Activated T-cell treated with anti-CD3 and anti-CD28 coated beads, Interleukin-2, amount 50 U/mL, for 48 hours (primary cell): Measurements from ENCODE around the gene PKIB.
"Not testable (repeated sequence)": the region's sequence is repeated elsewhere in the genome, so short reads cannot be mapped to it uniquely, and the experiment has no call there.

Source experiments
- DNase-seq, 2 experiments: peaks; one replicate each; pipeline ENCODE4 v3.0.0-alpha.2; 2020

The PKIB gene

GRCh38 chr6:122621638-122622037 lies 11.4 kb downstream of the PKIB start:
- no peak for DNase-seq

- DNase-seq, result no peak
Observed at GRCh38 chr6:122622479-122622878, 12.3 kb downstream of the PKIB start.

DNA sequence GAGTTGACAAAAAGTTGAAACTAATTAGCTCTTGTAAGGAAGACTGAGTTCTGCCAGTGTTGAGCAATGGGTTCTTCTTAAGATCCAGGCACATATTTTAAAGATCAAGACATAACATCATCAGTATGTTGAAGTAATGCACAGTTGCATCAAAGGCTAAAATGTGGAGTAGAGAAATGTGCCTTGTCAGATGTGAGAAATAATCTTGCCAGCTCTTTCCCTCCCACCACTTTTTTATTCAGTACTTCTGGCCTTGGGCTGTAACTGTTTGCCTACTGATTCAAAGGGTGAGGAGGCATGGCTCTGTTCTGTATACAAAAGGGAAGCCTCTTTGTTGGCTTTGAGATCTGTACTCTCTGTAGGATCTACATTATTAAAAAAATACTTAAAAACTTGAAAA lies 13.1 kb downstream of the PKIB start:
- DNase-seq, result no peak

- DNase-seq, result no peak
Observed at GRCh38 chr6:122624853-122625252, 14.6 kb downstream of the PKIB start.

GRCh38 chr6:122628714-122629113 lies 18.5 kb downstream of the PKIB start:
- no peak for DNase-seq

DNA sequence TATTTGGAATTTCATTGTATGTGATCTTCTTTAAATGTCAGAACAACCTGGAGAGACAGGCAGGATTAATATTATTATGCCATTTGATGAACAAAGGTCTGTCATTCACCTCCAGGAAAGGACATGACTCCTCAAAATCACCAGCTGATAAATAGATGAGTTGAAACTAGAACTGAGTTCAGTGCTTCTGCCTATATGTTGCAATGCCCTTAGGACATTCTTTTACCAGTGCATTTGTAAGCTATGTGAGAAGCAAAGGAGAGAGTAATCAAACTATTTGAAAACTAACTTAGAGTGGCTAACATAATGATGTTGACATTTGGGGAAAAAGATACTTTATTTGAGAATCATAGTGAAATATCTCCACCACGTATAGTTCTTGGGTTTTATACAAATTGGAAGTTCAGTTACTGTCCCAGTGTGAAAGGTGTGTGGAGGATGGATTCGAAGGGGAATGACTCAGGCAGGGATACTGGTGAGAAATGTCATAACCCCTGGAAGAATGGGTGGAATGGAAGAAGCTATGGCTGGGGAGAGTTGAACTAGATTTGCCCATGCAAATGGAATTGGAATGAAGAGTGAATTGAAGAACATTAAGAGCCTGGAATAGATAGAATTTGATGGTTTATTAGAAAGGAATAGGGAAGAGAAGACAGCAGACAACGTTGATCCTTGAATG lies 21.5 kb downstream of the PKIB start:
- no peak for DNase-seq

GRCh38 chr6:122640366-122640765 lies 30.2 kb downstream of the PKIB start:
- DNase-seq, result no peak

- no peak for DNase-seq
Observed at GRCh38 chr6:122641819-122642218, 31.6 kb downstream of the PKIB start.

- DNase-seq, result not testable (repeated sequence)
Observed at GRCh38 chr6:122642604-122643003, 32.4 kb downstream of the PKIB start.

- DNase-seq, result no peak
Observed at GRCh38 chr6:122645256-122645655, 35.1 kb downstream of the PKIB start.

- DNase-seq, result no peak
Observed at GRCh38 chr6:122647765-122648164, 37.6 kb downstream of the PKIB start.

DNA sequence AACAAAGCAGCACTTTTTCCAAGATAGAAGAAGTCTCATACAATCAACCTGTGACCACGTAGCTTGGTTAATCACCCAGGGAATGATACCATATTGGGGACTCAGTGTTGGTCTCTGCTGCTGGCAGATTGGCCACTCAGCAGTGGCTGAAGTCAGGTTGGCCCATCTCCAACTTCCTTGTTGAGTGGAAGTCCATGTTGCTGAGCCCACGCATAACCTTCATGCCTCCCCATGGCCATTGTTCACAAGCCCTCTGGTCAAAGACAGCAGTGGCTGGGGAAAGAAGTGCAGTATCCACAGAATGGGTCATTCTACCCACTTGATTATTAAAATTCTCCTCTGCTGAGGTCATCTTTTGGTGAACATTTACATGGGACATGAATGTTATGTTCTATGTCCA lies 38.5 kb downstream of the PKIB start:
- DNase-seq, result no peak

DNA sequence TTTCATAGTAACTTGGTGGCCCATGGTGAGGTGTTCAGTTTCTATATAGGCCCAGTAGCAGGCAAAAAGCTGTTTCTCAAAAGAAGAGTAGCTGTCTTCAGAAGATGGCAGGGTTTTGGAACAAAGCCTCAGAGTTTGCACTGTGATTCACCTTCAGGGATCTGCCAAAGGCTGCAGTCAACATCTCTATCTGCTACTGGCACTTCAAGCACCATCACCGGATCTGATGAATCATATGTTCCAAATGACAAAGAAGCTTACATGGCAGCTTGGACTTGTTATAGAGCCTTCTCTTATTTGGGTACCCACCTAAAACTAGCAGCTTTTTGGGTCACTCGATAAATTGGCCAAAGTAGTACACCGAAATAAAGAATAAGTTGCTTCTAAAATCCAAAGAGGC lies 39.5 kb downstream of the PKIB start:
- DNase-seq, result no peak

DNA sequence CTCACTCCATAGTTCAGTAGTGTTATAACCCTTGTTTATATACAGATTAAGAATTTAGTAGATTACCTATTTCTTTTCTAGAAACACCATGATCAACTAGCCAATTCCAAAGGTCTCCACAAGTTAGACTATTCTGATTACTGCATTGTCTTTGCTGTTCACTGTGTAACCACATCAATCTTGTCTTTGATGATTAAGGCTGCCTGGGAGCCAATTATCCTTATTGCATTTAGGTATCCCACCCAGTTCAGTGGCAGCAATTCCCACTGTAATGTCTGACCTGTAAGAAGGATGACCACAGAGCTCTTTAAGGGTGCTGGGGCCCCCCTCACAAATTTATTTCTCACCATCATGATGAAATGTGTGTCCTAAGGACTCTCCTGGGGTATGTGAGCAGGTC lies 40.2 kb downstream of the PKIB start:
- DNase-seq, result no peak

DNA sequence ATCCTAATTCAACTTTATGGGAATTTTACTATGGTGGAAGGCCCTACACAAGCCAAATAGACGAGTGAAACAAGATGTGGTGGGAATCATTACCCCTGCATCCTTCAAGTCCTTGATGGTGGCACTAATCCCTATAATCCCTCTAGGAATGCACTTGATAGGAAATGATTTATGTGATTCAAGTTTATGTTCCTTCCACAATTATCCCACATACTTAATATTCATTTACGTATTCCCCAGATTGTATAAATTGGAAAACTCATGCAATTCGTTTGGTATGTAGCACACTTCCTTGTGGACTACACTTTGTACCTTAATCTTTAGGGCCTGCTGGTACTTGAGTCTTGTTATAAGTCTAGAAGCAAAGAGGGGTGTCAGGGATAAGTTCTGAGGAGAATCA lies 40.8 kb downstream of the PKIB start:
- no peak for DNase-seq

DNA sequence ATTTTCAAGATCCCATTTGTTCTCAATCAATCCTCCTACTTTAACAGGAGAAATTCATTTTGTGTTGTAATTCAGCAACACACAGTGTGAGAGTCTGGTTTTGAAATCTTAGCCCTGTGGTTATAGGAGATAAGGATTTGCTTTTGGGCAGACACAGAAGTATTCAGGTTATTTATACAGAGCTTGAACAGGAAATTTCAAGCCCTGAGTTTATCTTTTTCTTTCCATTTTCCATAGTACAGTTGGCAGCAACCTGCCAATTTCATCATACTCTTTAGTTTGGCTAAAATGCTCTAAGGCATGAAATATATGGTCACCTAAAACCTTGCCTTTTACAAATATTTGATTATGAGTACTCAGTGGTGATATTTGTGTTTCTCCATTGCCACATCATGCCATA lies 41.4 kb downstream of the PKIB start:
- no peak for DNase-seq

DNA sequence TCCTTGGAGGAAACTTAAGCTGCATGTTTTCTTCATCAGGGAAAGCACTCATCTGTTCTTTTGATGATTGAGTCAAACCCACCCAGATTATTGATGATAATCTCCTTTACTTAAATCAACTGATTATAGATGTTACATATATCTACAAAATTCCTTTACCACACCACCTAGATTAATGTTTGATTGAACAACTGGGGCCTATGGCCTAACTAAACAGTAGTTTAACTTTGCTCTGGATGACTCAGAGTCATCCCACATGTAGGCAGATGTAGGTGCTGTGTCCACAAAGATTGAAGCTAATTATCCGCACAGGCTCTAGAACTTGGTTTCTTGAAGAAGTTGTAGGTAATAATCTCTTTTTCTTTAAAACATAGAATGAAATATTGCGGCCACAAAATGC lies 42.2 kb downstream of the PKIB start:
- no peak for DNase-seq

DNA sequence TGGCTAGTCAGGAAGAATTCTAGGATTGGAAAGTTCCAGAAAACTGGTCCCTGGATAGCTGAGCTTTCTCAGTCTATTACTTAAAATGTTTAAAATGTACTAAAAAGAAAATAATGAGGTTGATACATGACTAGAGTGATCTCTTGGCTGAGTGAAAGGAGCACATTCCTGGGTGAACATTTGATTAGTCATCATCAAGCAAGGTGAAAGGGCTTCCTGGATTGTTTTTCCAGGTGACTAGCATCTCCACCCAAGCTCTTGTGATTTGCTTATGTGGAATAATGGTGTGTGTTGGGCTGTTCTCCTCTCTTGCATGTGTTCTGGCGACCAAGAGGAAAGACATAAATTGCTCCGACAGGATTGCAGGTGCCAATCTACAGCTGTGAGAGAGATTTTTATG lies 42.9 kb downstream of the PKIB start:
- DNase-seq, result no peak

DNA sequence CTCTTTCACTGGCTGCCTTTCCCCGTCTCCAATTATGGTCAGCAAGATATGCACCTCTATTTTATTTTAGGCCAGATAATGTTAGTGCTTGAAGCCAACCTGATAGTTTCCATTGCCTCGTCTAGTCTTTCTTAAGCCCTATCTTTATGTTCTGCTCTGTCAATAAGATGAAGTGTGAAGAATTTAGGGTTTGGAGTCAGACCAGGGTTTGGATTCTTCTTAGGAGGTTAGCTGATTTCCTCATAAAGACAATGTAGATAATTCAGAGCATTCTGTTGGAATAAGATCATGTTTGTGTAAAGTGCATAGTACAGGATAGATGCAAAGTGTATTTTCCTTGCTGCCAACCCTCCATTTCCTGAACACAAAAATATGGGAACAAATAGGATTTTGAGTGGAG lies 43.8 kb downstream of the PKIB start:
- no peak for DNase-seq

GRCh38 chr6:122657601-122658000 lies 47.4 kb downstream of the PKIB start:
- DNase-seq, result no peak

DNA sequence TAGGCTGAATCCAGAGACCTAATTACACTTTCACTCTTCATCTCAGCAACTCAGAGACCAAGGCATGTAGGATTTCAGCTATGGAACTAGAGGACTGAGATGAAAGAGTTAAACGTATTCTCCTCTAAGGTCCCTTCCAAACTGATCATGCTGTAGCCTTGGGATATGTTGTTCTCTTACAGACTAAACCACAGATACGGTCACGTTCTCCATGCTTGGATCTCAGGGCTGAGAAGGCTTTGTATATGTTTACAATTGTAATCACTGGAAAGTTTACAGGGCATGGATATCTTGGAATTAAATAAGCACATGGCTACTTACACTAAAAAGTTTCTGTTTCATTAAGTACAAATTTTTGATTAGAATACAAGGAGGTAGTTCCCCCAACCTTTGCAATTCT lies 50.1 kb downstream of the PKIB start:
- no peak for DNase-seq

DNA sequence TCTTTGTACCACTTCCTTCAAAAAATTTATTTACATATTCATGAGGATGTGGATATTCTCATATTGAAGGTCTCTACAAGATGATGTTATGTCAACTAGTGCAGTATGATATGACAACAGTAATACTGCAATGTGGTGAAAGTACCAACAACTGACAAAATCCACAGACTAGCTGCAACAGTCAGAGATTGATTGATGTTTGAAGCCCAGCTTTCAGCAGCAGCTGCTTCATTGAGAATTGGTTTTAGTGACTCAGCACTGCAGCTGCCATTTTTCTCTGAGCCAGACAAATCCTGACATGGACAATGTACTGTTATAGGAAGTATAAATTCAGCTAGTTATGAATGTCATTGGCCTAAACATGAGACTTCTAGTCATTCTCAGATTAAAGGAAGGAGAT lies 53.8 kb downstream of the PKIB start:
- no peak for DNase-seq

- no peak for DNase-seq
Observed at GRCh38 chr6:122665929-122666328, 55.7 kb downstream of the PKIB start.

DNA sequence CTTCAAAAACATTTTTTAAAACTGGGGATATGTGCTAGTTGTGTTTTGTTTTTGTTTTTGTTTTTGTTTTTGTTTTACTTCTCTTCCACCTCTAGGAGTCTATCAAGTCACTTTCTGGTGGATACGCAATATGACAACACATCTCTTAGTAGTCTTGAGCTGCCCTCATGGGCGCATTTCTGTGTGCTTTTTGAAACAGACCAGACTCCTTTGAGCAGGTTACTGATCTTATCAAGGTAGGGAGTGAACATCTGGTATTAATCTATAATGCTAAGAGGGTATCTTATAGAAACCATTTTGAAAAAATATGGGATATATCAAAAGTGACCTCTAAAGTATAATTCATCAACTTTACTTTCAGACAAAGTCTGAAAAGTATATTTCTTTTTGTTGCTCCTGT lies 56.2 kb downstream of the PKIB start:
- DNase-seq, result no peak

- DNase-seq, result no peak
Observed at GRCh38 chr6:122669418-122669817, 59.2 kb downstream of the PKIB start.

DNA sequence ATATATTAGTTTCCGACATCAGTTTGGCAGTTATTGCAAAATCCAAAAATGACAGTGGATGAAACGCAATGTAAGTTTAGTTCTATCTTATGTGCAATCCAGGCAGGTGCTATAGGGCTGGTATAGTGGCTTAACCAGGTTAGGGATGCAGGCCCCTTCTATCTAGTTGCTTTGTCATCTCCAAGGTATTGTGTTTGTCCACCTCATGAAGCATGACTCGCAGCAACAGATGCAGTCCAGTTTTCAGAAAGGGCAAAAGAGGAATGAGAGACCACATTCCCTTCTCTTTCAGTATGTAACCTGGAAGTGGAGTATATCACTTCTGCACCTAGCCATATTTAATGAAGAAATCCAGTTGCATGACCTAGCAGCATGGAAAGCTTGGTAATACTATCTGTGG lies 59.7 kb downstream of the PKIB start:
- DNase-seq, result no peak
